MM.1S (cell line): ENCODE measurements around the gene NLRP1.

ENCODE experiments used
- DNase-seq: peaks from one replicate; pipeline ENCODE4 v3.0.0-alpha.2; 2015
- H2AFZ ChIP-seq: fragments of 300-600 bp; sonication (generic); 2 replicates; pipeline ENCODE4 v1.6.0; 2016; ENCODE audit warnings: antibody characterized with exemption, low read length
- H3F3A ChIP-seq: fragments of 300-600 bp; sonication (generic); 2 replicates; pipeline ENCODE4 v1.6.1; 2016; ENCODE audit warnings: mild to moderate bottlenecking, antibody characterized with exemption, low read length, moderate library complexity, mixed read lengths; ENCODE audit not compliant: insufficient read depth
- H3K27ac ChIP-seq: fragments of 300-600 bp; sonication (generic); 2 replicates; pipeline ENCODE4 v1.5.1; 2016; ENCODE audit warnings: mild to moderate bottlenecking, low read length
- H3K27me3 ChIP-seq: fragments of 300-600 bp; sonication (generic); replicated peaks from 2 replicates; pipeline ENCODE4 v1.6.0; 2016; ENCODE audit warnings: low read length; ENCODE audit not compliant: insufficient read depth
- H3K36me3 ChIP-seq: fragments of 300-600 bp; sonication (generic); replicated peaks from 2 replicates; pipeline ENCODE4 v1.6.1; 2016; ENCODE audit warnings: mild to moderate bottlenecking, low read length, mixed read lengths; ENCODE audit not compliant: insufficient read depth
- H3K4me1 ChIP-seq: fragments of 300-600 bp; sonication (generic); 2 replicates; pipeline ENCODE4 v1.6.1; 2016; ENCODE audit warnings: low read length, mixed read lengths
- H3K4me2 ChIP-seq: fragments of 300-600 bp; sonication (generic); 2 replicates; pipeline ENCODE4 v1.6.0; 2016; ENCODE audit warnings: low read depth, low read length
- H3K4me3 ChIP-seq: fragments of 300-600 bp; sonication (generic); 2 replicates; pipeline ENCODE4 v1.5.1; 2016; ENCODE audit warnings: low read length, mixed read lengths
- H3K79me2 ChIP-seq: fragments of 300-600 bp; sonication (generic); 2 replicates; pipeline ENCODE4 v1.6.1; 2016; ENCODE audit warnings: mixed run types, low read length, mixed read lengths
- H3K9ac ChIP-seq: fragments of 300-600 bp; sonication (generic); 2 replicates; pipeline ENCODE4 v1.6.1; 2016; ENCODE audit warnings: low read length, mixed read lengths
- H3K9me2 ChIP-seq: fragments of 300-600 bp; sonication (generic); replicated peaks from 2 replicates; pipeline ENCODE4 v1.6.1; 2016; ENCODE audit warnings: mild to moderate bottlenecking, low read length, mixed read lengths; ENCODE audit not compliant: insufficient read depth
- H3K9me3 ChIP-seq: fragments of 300-600 bp; sonication (generic); replicated peaks from 2 replicates; pipeline ENCODE4 v1.6.1; 2016; ENCODE audit warnings: mild to moderate bottlenecking, low read length, mixed read lengths; ENCODE audit not compliant: insufficient read depth
- H4K20me1 ChIP-seq: fragments of 300-600 bp; sonication (generic); 2 replicates; pipeline ENCODE4 v1.6.1; 2016; ENCODE audit warnings: mild to moderate bottlenecking, low read length, moderate library complexity, mixed read lengths; ENCODE audit not compliant: insufficient read depth
- EZH2 ChIP-seq: fragments of 300-600 bp; sonication (generic); optimal IDR thresholded peaks from 2 replicates; pipeline ENCODE3; 2017; ENCODE audit warnings: low read depth, mild to moderate bottlenecking, antibody characterized with exemption, low read length, mixed read lengths
- EZH2phosphoT487 ChIP-seq: fragments of 300-600 bp; sonication (generic); IDR thresholded peaks from 2 replicates; pipeline ENCODE4 v1.6.1; 2018; ENCODE audit warnings: antibody characterized with exemption, low read length
- TF ChIP-seq, protein P1 (sequence below): fragments of 300-600 bp; sonication (generic); IDR thresholded peaks from 2 replicates; pipeline ENCODE4 v1.5.1; 2016; ENCODE audit warnings: antibody characterized with exemption, low read length, mixed read lengths

The NLRP1 gene

DNA sequence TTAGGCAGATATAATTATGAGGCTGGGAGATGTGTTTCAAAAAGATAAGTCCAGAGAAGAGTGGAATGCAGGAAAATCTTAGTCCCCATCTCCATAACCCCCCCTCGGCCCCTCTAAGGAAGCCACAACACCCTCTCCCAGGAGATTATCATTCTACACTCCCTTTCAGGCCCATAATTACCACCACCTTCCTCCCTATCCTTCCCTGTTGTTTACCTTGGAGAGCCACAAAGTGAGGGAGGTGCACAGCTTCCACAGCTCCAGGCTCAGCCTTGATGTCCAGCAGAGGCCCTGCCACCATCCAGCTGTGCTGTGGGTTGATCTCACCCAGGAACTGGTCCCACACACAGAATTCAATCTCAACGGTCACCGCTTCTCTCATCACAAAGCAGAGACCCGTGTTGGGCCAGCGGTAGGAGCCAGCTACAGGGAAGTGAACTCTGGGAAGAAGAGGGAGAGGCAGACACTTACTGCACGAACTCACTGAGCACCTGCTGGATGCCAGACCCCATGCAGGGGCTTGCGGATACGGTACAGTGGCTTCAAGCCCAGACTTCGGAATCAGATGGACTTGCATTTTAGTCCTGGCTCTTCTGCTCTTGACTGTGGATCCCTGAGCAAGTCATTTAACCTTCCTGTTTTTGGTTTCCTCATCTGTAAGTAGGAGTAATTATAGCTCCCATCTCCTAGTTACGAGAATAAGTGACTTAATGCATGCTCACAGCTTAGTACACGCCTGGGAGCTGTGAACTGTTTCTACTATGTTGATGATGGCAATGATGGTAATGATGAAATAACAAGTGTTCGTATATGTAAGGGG is 53.8 kb downstream of the NLRP1 start:
- Histone ChIP-seq H4K20me1 (no peaks in the 10 kb centered on the region), H3F3A (no peaks in the 10 kb centered on the region), H3K9me2 (no peaks in the 10 kb centered on the region), H2AFZ (no peak overlapping the region), H3K4me2 (no peak overlapping the region), H3K9ac (no peak overlapping the region), H3K4me3 (no peak overlapping the region), H3K27me3 (no peaks in the 10 kb centered on the region), H3K36me3 (no peaks in the 10 kb centered on the region), H3K79me2 (no peaks in the 10 kb centered on the region), H3K27ac (no peak overlapping the region), H3K4me1 (peaks cover 2% of the 10 kb centered on the region; the same call in 1 of the 2 replicates), H3K9me3 (no peaks in the 10 kb centered on the region)
- TF ChIP-seq EZH2phosphoT487 = no peak
- TF ChIP-seq, protein P1, sequence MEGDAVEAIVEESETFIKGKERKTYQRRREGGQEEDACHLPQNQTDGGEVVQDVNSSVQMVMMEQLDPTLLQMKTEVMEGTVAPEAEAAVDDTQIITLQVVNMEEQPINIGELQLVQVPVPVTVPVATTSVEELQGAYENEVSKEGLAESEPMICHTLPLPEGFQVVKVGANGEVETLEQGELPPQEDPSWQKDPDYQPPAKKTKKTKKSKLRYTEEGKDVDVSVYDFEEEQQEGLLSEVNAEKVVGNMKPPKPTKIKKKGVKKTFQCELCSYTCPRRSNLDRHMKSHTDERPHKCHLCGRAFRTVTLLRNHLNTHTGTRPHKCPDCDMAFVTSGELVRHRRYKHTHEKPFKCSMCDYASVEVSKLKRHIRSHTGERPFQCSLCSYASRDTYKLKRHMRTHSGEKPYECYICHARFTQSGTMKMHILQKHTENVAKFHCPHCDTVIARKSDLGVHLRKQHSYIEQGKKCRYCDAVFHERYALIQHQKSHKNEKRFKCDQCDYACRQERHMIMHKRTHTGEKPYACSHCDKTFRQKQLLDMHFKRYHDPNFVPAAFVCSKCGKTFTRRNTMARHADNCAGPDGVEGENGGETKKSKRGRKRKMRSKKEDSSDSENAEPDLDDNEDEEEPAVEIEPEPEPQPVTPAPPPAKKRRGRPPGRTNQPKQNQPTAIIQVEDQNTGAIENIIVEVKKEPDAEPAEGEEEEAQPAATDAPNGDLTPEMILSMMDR = no peak
- TF ChIP-seq EZH2 = no peak
- no peak for DNase-seq

DNA sequence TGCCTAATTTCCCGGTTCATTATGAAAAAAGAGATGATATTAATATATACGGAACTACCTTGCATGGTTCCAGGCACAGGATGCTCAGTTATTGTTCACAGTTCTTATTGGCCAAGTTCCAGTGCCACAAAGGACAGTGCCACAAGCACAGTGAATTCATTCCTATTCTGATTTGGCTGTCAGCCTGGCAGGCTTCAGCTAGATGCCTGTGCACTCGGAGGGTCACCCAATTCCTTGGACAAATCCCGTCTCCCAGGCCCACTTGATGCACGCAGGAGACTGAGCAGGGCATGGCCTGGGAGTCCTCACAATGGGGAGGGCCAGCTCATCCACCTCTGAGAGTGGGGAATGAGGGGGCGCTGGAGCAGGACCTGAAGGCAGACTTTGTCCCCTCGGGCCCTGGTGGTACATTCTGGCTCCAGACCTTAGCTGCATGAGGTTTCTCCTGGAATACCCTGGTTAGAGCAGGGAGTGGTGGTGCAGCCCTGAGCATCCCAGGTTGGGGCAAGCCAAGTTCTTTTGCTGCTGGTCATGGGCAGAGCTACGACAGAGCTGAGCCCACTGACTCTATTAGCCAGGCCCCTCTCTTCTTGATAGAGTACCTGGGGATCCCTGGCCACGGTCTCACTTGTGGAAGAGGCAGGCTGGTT is 56.6 kb downstream of the NLRP1 start:
- no peaks in the 10 kb centered on the region for H3K9me3 ChIP-seq
- no peaks in the 10 kb centered on the region for H3K79me2 ChIP-seq
- peaks cover 2% of the 10 kb centered on the region; the same call in 1 of the 2 replicates for H3K4me1 ChIP-seq
- no peak for DNase-seq
- no peak overlapping the region for H3K4me3 ChIP-seq
- H3K36me3 ChIP-seq = no peaks in the 10 kb centered on the region
- H4K20me1 ChIP-seq = no peaks in the 10 kb centered on the region
- no peak for TF ChIP-seq EZH2
- TF ChIP-seq, protein P1 = no peak
- H3F3A ChIP-seq = no peaks in the 10 kb centered on the region
- H3K9me2 ChIP-seq = no peaks in the 10 kb centered on the region
- no peak overlapping the region for H3K4me2 ChIP-seq
- H2AFZ ChIP-seq = no peak overlapping the region
- peak overlapping the region; percentile 30; the same call in 1 of the 2 replicates for H3K27ac ChIP-seq
- no peaks in the 10 kb centered on the region for H3K27me3 ChIP-seq
- no peak overlapping the region for H3K9ac ChIP-seq

DNA sequence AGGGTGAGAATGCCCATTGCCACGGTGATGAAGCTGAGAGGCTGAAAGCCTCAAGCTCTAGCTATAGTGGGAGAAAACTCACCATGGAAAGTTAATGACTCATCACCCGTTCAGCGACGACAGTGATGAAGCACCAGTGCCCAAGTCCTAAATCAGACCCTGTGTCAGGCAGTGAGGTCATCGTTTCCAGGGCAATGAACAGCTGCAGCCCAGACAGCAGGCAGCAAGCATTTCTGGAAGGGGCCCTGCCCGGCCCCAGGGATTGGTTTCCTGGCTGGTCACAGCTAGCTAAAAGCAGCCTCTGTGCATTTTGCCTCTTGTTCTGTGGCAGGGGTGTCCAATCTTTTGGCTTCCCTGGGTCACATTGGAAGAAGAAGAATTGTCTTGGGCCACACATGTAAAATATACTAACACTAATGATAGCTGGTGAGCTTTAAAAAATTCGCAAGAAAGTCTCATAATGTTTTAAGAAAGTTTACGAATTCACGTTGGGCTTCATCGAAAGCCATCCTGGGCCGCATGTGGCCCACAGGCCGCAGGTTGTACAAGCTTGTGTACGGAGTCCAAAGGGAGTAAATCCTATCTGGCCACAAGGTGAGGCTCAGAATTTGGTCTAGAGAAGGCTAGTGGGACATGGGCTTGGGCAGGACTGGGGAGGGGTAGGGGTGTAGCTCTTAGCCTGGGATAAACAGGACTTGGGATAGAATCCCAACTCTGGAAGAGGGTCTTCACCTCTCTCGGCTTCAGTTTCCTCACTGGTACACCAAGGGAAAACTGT is 57.3 kb downstream of the NLRP1 start:
- Histone ChIP-seq H3K79me2 (no peaks in the 10 kb centered on the region), H3K9ac (no peak overlapping the region), H3K4me2 (no peak overlapping the region), H3K9me2 (no peaks in the 10 kb centered on the region), H3K27me3 (no peaks in the 10 kb centered on the region), H3K9me3 (no peaks in the 10 kb centered on the region), H2AFZ (no peak overlapping the region), H3F3A (no peaks in the 10 kb centered on the region), H3K4me1 (peaks cover 2% of the 10 kb centered on the region; the same call in 1 of the 2 replicates), H3K27ac (peak overlapping the region; percentile 30; the same call in 1 of the 2 replicates), H3K36me3 (no peaks in the 10 kb centered on the region), H3K4me3 (no peak overlapping the region), H4K20me1 (no peaks in the 10 kb centered on the region)
- peak; percentile 9 for DNase-seq
- no peak for TF ChIP-seq EZH2
- TF ChIP-seq, protein P1 = no peak
- TF ChIP-seq EZH2phosphoT487 = no peak
